ENCODE measurements around the gene CALML4.
"Not testable (repeated sequence)": the region's sequence is repeated elsewhere in the genome, so short reads cannot be mapped to it uniquely, and the experiment has no call there.

CALML4 gene

DNA sequence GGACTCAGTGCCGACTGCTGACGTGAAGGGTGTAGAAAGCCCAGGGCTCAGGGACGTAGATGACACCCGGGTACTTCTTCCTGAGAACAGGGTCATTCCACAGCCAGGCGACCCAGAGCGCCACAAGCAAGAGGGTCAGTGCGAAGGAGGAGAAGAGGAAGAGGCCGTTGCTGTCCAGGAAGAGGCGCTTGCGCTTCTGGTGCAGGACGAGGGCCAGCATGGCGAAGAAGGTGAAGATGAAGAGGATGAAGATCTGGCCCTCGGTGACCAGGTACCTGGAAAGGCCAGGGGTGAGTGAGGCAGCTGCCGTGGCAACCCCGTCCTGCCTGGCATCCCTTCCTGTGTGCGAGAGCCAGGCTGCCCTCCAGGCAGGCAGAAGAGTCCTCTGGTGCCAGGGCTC lies 3.0 kb upstream of the CALML4 start:
- DNase-seq (ENCODE audit: low spot score) = no peak

- DNase-seq (ENCODE audit: low spot score) = no peak
Measured at GRCh38 chr15:68207176-68207935, 2.2 kb upstream of the CALML4 start.

- no peak for DNase-seq (ENCODE audit: low spot score)
Measured at GRCh38 chr15:68206711-68207151, 1.6 kb upstream of the CALML4 start.

GRCh38 chr15:68205954-68206539 lies 915 bp upstream of the CALML4 start:
- DNase-seq (ENCODE audit: low spot score) = no peak

- DNase-seq (ENCODE audit: low spot score) = no peak
Measured at GRCh38 chr15:68205558-68205944, 419 bp upstream of the CALML4 start.

DNA sequence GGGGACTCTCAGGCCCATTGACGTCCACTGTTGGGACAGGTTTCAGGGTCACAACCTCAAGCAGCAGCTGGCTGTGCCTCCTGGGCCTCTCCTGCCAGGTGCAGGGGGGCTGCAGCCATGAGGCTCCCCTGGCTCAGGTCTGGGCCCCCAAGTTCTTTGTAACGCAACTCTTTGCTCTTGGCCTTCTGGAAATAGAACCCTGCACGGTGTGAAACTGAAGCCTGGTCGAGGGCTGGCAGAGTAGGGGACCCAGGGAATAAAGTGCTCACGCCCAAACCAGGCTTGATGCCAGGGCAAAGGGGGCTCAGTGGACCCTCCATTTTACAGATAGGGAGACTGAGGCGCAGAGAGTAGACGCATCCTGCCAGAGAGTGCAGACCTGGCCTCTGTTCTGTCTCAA lies 771 bp downstream of the CALML4 start:
- DNase-seq (ENCODE audit: low spot score) = no peak

GRCh38 chr15:68203956-68204355 lies 1.2 kb downstream of the CALML4 start:
- no peak for DNase-seq (ENCODE audit: low spot score)

DNA sequence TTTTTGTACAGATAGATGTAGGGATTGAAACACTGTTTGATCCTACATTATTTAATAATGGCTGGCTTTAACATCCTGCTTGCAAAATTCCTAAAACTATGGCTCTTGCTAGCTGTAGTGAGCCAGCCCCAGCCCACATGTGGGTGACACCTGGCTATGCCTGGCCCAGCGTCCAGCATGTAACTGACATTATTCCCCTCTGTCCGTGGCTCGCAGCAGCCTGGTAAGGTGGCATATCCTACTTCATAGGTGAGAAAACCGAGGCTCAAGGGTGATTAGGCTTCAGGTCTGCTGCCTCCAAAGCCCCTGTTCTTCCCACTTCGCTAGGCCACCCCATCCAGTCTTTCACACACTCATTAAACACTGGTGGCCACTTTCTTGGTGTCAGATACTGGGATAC lies 1.6 kb downstream of the CALML4 start:
- DNase-seq (ENCODE audit: low spot score) = no peak

DNA sequence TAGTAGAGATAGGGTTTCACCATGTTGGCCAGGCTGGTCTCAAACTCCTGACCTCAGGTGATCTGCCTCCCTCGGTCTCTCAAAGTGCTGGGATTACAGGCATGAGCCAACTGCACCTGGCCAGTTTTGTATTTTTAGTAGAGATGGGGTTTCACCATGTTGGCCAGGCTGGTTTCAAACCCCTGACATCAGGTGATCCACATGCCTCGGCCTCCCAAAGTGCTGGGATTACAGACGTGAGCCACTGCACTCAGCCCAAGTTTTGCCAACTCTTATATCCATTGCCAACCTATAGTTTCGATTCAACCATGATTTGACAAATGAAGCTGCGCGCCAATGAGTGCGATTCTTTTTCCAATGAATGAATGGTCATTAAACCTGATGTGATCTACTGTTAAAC lies 2.1 kb downstream of the CALML4 start:
- DNase-seq (ENCODE audit: low spot score) = not testable (repeated sequence)

- no peak for DNase-seq (ENCODE audit: low spot score)
Measured at GRCh38 chr15:68201879-68202261, 3.3 kb downstream of the CALML4 start.

GRCh38 chr15:68201153-68201878 lies 3.8 kb downstream of the CALML4 start:
- no peak for DNase-seq (ENCODE audit: low spot score)

GRCh38 chr15:68200016-68200861 lies 4.9 kb downstream of the CALML4 start:
- DNase-seq (ENCODE audit: low spot score) = no peak

DNA sequence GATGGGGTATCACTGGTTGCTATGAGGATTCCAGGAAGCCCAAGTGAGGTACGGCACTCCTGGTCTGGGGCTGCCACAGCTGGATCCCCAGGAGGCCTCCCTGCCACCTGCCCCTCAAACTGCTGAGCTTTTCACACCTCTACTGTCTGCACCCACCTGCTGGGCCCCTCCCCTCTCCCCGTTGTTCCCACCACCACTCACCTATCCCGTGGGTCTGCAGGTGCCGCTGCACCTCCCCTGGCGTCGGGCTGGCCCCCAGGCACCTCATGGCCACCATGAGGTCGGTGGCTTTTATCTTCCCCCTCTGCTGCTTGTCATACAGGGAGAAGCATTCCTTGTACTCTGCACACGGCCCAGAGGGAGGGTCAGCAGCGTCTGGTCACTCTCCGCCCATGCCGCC lies 5.8 kb downstream of the CALML4 start:
- DNase-seq (ENCODE audit: low spot score) = no peak

DNA sequence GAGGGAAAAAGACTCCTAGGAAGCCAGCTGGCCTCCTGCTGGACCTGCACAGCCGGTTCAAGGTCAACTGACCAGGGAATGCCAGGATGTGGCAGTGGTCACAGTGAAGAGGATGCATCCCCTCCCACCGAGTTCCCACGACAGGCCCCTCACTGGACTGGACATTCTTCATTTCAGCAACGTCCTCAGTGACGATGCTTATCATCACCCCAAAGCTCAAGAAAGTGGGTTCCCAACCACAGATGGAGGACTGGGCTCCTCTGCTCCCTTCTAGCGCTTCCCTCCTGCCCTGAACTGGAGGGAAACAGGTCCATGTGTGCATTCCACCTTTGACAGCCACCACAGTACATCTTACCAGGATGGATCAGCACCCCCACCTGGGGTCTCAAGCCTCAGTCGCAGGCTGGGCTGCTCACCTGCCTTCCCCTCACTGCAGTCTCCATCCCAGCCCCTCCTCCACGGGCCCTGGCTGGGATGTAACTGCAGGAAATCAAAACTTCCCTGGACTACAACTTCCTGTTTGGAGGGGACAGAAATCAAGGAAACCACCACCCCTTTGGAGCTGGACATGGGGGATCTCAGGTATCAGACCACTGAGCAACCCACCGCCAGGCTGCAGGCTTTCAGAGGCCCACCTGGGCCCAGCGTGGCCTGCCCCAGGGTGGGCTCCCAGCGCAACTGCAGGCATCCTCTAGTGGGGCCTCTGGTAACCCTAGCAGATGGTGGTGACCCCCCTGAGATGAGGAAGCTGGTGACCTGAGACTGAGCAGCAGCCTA lies 7.3 kb downstream of the CALML4 start:
- no peak for DNase-seq (ENCODE audit: low spot score)

DNA sequence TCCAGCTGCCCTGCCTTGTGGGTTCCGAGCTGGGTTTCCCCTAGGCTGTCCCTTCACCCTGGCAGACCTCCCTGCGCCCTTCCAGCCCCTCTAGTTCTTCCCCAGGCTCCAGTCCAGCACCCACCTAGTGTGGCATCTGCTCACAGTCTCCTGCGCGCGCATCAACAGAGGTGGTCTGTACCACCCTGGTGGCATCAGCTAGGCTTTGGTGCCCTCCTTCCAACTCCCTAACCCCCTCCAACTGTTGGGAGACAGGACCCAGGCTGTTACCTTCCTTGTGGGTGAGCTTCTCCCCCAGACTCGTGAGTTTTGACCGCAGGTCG lies 8.0 kb downstream of the CALML4 start:
- DNase-seq (ENCODE audit: low spot score) = no peak

DNA sequence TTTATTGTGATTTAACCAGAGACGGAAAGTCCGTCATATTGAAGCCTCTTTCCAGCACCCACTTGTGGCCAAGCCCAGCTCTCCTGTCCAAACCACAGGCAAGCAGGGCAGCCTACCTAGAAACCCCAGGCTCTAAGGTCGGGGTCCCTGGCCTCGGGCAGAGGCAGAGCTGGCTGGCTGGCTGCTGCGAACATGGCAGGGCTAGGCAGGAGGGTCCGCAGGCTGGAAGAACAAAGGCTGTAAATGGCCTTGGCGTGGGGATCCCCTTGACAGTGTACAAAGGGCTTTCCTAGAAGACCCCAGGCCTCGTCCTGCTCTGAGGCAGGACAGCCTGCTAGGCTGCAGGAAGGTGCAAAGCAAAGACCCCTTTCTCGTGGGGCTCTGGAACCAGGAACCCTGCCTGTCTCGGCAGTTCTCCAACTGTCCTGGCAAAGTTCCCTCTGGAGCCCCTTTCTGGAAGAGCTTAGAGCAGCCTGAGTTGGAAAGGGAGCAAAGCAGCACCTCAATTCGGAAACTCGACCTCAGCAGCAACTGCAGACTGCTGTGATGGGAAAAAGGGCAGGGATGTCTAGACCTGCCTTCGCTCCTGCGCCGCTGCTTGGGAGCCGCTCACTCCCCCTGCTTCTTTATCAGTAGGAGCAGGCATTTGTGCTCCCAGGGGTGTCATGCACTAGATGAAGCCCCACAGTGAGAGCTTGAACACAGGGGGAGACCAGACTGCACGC lies 8.5 kb downstream of the CALML4 start:
- DNase-seq (ENCODE audit: low spot score) = no peak

GRCh38 chr15:68195336-68196112 lies 9.6 kb downstream of the CALML4 start:
- DNase-seq (ENCODE audit: low spot score) = no peak

GRCh38 chr15:68192804-68193486 lies 12.2 kb downstream of the CALML4 start:
- DNase-seq (ENCODE audit: low spot score) = no peak

GRCh38 chr15:68192117-68192516 lies 13.0 kb downstream of the CALML4 start:
- DNase-seq (ENCODE audit: low spot score) = no peak

DNA sequence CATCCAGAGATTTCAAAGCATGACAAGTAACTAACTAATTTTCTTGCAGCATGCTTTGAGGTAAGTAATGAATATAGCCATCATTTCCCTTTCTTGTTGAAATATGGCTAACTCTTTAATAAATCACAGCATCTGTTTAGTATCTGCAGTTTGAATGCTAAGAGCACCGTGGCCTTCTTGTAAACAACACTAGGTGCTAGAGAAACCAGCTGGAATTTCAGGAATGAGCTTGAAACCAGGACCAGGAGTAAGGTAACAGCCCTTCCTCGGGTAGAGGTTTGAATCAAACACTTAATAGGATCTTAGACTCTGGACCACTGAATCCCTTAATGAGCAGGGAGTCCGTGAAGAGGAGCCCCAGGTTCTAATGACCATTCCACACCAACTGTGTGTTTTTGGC lies 13.6 kb downstream of the CALML4 start:
- DNase-seq (ENCODE audit: low spot score) = no peak

Data from AG08396 (cell line).